ENCODE results near the gene MPST.

- TF ChIP-seq CTCF (conservative IDR thresholded peaks at IDR 0.05; ENCODE audit: low read length) = no peak
- no peak for TF ChIP-seq EZH2phosphoT487 (IDR thresholded peaks at IDR 0.05; ENCODE audit: borderline replicate concordance)
Measured at GRCh38 chr22:37067428-37067827, 47.9 kb downstream of the MPST start.

Measured in Loucy (cell line).